GM23338 (cell line): Measurements from ENCODE around the gene ATP5MC2. TPM values are rescaled to one million over a fixed set of nuclear protein-coding genes. Genes with fewer than 3 reads are reported as not detected.

Experiments
- ATAC-seq: fragments of 200-7000 bp; cut with Tn5 transposase; 3 replicates; pipeline ENCODE4 v1.9.1; 2020
- DNase-seq: peaks from one replicate; pipeline ENCODE4 v3.0.0-alpha.2; 2015; ENCODE audit warnings: low spot score
- H2AFZ ChIP-seq: fragments of 200-600 bp; sonication (generic); 2 replicates; pipeline ENCODE4 v1.8.0; 2016; ENCODE audit warnings: antibody characterized with exemption, mild to moderate bottlenecking, moderate library complexity
- H3F3A ChIP-seq: fragments of 200-600 bp; sonication (generic); replicated peaks from 2 replicates; pipeline ENCODE4 v1.8.0; 2017; ENCODE audit warnings: antibody characterized with exemption, mixed run types, low read depth
- H3K27ac ChIP-seq: fragments of 200-600 bp; sonication (generic); 2 replicates; pipeline ENCODE4 v1.6.1; 2016; ENCODE audit warnings: low read depth
- H3K27me3 ChIP-seq: fragments of 200-600 bp; sonication (generic); 2 replicates; pipeline ENCODE4 v1.8.0; 2016; ENCODE audit warnings: mild to moderate bottlenecking, mixed run types, moderate library complexity; ENCODE audit not compliant: insufficient read depth
- H3K36me3 ChIP-seq: fragments of 200-600 bp; sonication (generic); 2 replicates; pipeline ENCODE4 v1.8.0; 2016; ENCODE audit warnings: mild to moderate bottlenecking; ENCODE audit not compliant: insufficient read depth
- H3K4me1 ChIP-seq: fragments of 200-600 bp; sonication (generic); 2 replicates; pipeline ENCODE4 v1.8.0; 2016; ENCODE audit warnings: mild to moderate bottlenecking, moderate library complexity; ENCODE audit not compliant: insufficient read depth
- H3K4me2 ChIP-seq: fragments of 200-600 bp; sonication (generic); 2 replicates; pipeline ENCODE4 v1.7.1; 2017; ENCODE audit warnings: mixed run types
- H3K4me3 ChIP-seq: fragments of 200-600 bp; sonication (generic); 2 replicates; pipeline ENCODE4 v1.6.1; 2016; ENCODE audit warnings: mixed run types
- H3K79me2 ChIP-seq: fragments of 200-600 bp; sonication (generic); replicated peaks from 2 replicates; pipeline ENCODE4 v1.8.0; 2017; ENCODE audit warnings: mild to moderate bottlenecking; ENCODE audit not compliant: insufficient read depth
- H3K9me2 ChIP-seq: fragments of 200-600 bp; sonication (generic); 2 replicates; pipeline ENCODE4 v1.8.0; 2017; ENCODE audit not compliant: insufficient read depth
- H4K20me1 ChIP-seq: fragments of 200-600 bp; sonication (generic); replicated peaks from 2 replicates; pipeline ENCODE4 v1.8.0; 2017; ENCODE audit warnings: mild to moderate bottlenecking; ENCODE audit not compliant: insufficient read depth
- H3K27ac Mint-ChIP-seq: 2 replicates; pipeline ENCODE4 v1.8.0; 2020; ENCODE audit warnings: inconsistent platforms, mild to moderate bottlenecking, moderate library complexity, mixed read lengths
- H3K27me3 Mint-ChIP-seq: 3 replicates; pipeline ENCODE4 v1.8.0; 2022; ENCODE audit warnings: low read depth, mild to moderate bottlenecking, moderate library complexity, mixed read lengths, inconsistent platforms; ENCODE audit not compliant: insufficient read depth, poor library complexity
- H3K36me3 Mint-ChIP-seq: 3 replicates; pipeline ENCODE4 v1.8.0; 2021; ENCODE audit warnings: low read depth, mild to moderate bottlenecking, inconsistent platforms, moderate library complexity, mixed read lengths
- H3K4me1 Mint-ChIP-seq: 3 replicates; pipeline ENCODE4 v1.8.0; 2020; ENCODE audit warnings: mild to moderate bottlenecking, inconsistent platforms, mixed read lengths
- H3K4me3 Mint-ChIP-seq: 3 replicates; pipeline ENCODE4 v1.8.0; 2021; ENCODE audit warnings: moderate library complexity, mild to moderate bottlenecking, inconsistent platforms, mixed read lengths
- H3K9me3 Mint-ChIP-seq: 3 replicates; pipeline ENCODE4 v1.8.0; 2020; ENCODE audit warnings: moderate library complexity, mild to moderate bottlenecking, inconsistent platforms, mixed read lengths
- CREB1 ChIP-seq: fragments of 250-450 bp; sonication (Bioruptor Pico); IDR thresholded peaks from 2 replicates; pipeline ENCODE4 v1.5.0; 2020; ENCODE audit warnings: low read depth, mild to moderate bottlenecking, moderate library complexity
- CTCF ChIP-seq, 2 experiments: fragments of 200-600 bp in 1 of 2; sonication (generic) in 1 of 2; conservative IDR thresholded peaks; 2 replicates each; pipeline versions ENCODE4 v1.5.1 to v1.6.1; 2016 to 2017; ENCODE audit warnings: antibody characterized with exemption in 2 of 2, low read depth in 2 of 2, mild to moderate bottlenecking in 2 of 2, moderate library complexity in 1 of 2
- ETS1 ChIP-seq: IDR thresholded peaks from 2 replicates; pipeline ENCODE4 v1.6.1; 2016; ENCODE audit warnings: antibody characterized with exemption
- EZH2 ChIP-seq: fragments of 200-600 bp; sonication (generic); IDR thresholded peaks from one replicate; pipeline ENCODE4 v1.8.0; 2017; ENCODE audit warnings: antibody characterized with exemption, mild to moderate bottlenecking, low read depth; ENCODE audit not compliant: unreplicated experiment
- EZH2phosphoT487 ChIP-seq: fragments of 200-600 bp; sonication (generic); IDR thresholded peaks from one replicate; pipeline ENCODE4 v1.8.1; 2018; ENCODE audit warnings: antibody characterized with exemption; ENCODE audit not compliant: unreplicated experiment
- JUNB ChIP-seq: IDR thresholded peaks from one replicate; pipeline ENCODE4 v1.6.1; 2016; ENCODE audit warnings: antibody characterized with exemption; ENCODE audit not compliant: unreplicated experiment
- NANOG ChIP-seq: IDR thresholded peaks from 2 replicates; pipeline ENCODE4 v1.6.1; 2016; ENCODE audit warnings: antibody characterized with exemption, borderline replicate concordance
- POLR2AphosphoS5 ChIP-seq: IDR thresholded peaks from 2 replicates; pipeline ENCODE4 v1.6.1; 2016; ENCODE audit warnings: antibody characterized with exemption, low read depth
- REST ChIP-seq: IDR thresholded peaks from one replicate; pipeline ENCODE4 v1.6.1; 2018; ENCODE audit warnings: antibody characterized with exemption; ENCODE audit not compliant: unreplicated experiment
- STAT1 ChIP-seq: IDR thresholded peaks from one replicate; pipeline ENCODE4 v1.6.1; 2016; ENCODE audit warnings: antibody characterized with exemption; ENCODE audit not compliant: unreplicated experiment
- ZNF114 ChIP-seq: fragments of 250-450 bp; sonication (Bioruptor Pico); IDR thresholded peaks from 2 replicates; pipeline ENCODE4 v1.5.0; 2020; ENCODE audit warnings: mild to moderate bottlenecking, moderate library complexity
- ZNF331 ChIP-seq: fragments of 250-450 bp; sonication (Bioruptor Pico); IDR thresholded peaks from 2 replicates; pipeline ENCODE4 v1.5.0; 2020; ENCODE audit warnings: low read depth, mild to moderate bottlenecking, moderate library complexity
- ZNF462 ChIP-seq: fragments of 250-450 bp; sonication (Bioruptor Pico); IDR thresholded peaks from 2 replicates; pipeline ENCODE4 v1.5.0; 2020; ENCODE audit warnings: mild to moderate bottlenecking, moderate library complexity
- polyA plus RNA-seq: library from polyadenylated mRNA; unstranded; fragments of >200 nt; fragmentation: Nextera tagmentation; extraction: Ambion mirVana; gene quantifications from 2 replicates; pipeline ENCODE4 v1.2.1, GENCODE V29; 2016
- total RNA-seq: library from RNA; depleted of rRNA; stranded (reverse); fragments of >200 nt; shearing (Covaris generic); gene quantifications from 2 replicates; pipeline ENCODE4 v1.2.3, GENCODE V29; 2014

ATP5MC2 gene
- total and polyA plus RNA-seq, 2 experiments from 2014 or later = 362 to 821 TPM

GRCh38 chr12:53699678-53700025 lies 23.8 kb upstream of the ATP5MC2 start:
- Histone ChIP-seq H3K4me2 (no peak overlapping the region), H3K4me1 (peaks cover 11% of the 10 kb centered on the region), H3K36me3 (no peaks in the 10 kb centered on the region), H3K9me2 (no peaks in the 10 kb centered on the region), H3K79me2 (no peaks in the 10 kb centered on the region), H4K20me1 (no peaks in the 10 kb centered on the region), H3F3A (no peaks in the 10 kb centered on the region), H2AFZ (no peak overlapping the region), H3K4me3 (no peak overlapping the region), H3K27ac (no peak overlapping the region), H3K27me3 (peaks cover 89% of the 10 kb centered on the region)
- H3K36me3 Mint-ChIP-seq = no peaks in the 10 kb centered on the region; the same call in 2 of the 3 replicates
- peaks cover 53% of the 10 kb centered on the region for H3K27me3 Mint-ChIP-seq
- TF ChIP-seq POLR2AphosphoS5 (no peak), EZH2 (no peak), ZNF462 (CRISPR knock-in tag) (no peak), NANOG (no peak), STAT1 (no peak), JUNB (no peak), ZNF331 (CRISPR knock-in tag) (no peak), ZNF114 (CRISPR knock-in tag) (no peak), ETS1 (no peak), EZH2phosphoT487 (no peak), REST (no peak), CTCF (conservative IDR thresholded peaks at IDR 0.05; ENCODE audit: low read depth in 2 of 2) (no peak), CREB1 (CRISPR knock-in tag) (no peak)
- ATAC-seq = no peak
- H3K9me3 Mint-ChIP-seq = no peaks in the 10 kb centered on the region
- no peak for DNase-seq
- peaks cover 24% of the 10 kb centered on the region for H3K4me1 Mint-ChIP-seq
- no peak overlapping the region for H3K27ac Mint-ChIP-seq
- no peak overlapping the region for H3K4me3 Mint-ChIP-seq
